Measurements from ENCODE around the gene ABHD12.

ABHD12 gene

GRCh38 chr20:25254986-25255680, 135.5 kb downstream of the ABHD12 start:
- DNase-seq, result no peak

- no peak for DNase-seq
These were observed 136.1 kb downstream of the ABHD12 start for GRCh38 chr20:25254571-25254970.

DNA sequence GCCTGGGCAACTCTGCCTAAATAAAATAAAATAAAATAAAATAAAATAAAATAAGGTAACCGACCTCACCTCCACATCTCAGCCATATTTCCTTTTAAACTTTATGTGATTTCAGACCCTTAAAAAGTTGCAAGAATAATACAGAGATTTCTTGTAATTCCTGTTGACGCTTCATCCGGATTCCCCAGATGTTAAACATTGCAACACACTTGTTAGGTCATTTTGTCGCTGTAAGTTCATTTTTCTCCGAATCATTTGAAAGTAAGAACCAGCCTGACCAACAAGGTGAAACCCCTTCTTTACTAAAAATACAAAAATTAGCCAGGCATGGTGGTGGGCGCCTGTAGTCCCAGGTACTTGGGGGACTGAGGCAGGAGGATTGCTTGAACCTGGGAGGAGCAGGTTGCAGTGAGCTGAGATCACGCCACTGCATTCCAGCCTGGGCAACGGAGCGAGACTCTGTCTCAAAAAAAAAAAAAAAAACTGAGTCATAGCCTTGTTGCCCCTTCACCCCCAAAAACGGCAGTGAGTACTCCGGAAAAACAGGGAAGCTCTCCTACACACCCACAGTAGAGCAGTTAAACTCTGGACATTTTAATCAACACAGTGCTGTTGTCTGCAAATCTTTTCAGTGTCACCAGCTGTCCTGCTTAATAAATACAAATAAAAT, 136.9 kb downstream of the ABHD12 start:
- DNase-seq, result no peak

DNA sequence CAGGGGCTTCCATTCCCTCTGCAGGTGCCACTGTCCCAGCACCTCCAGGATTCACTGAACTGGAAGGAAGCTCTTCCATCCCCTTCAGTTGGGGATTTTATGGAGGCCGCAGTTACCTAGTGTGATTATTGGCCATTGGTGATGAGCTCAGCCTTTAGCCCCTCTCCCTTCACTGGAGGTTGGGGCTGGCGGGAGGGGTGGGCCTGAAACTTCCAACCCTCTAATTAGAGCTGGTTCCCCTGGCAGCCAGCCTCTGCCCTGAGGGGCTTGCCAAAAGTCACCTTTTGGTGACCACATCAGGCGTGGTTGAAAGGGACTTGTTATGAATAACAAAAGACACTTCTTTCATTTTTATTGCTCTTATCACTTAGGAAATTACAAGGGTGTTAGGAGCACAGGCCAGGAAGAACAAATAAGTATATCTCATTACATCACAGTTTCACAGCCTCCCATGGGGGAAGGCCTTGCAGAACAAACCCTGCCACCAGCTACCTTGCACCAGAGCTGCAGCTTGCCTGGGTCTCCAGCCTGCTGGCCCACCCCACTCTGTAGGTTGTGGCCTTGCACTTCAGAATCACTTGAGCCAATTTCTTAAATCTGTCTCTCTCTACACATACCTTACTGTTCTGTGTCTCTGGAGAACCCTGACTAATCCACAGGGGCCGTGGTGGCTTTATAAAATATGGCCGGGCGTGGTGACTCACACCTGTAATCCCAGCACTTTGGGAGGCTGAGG, 137.8 kb downstream of the ABHD12 start:
- no peak for DNase-seq

DNA sequence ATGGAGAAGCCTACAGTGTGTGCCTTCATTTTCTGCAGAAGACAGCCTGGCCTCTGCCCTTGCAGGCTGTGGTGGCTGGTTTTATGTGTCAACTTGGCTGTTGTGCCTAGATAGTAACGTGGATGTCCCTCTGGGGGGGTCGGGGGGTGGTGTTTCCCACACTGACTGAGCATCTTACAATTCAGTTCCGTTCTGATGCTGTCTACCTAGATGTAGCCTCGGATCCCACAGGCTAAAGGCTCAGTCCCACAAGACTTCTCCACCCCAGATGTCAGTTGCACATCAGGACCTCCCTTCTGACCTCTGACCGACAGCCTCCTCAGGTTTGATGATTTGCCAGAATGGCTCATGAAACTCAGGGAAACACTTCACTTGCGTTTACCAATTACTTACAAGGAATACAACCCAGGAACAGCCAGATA, 138.4 kb downstream of the ABHD12 start:
- DNase-seq, result no peak

DNA sequence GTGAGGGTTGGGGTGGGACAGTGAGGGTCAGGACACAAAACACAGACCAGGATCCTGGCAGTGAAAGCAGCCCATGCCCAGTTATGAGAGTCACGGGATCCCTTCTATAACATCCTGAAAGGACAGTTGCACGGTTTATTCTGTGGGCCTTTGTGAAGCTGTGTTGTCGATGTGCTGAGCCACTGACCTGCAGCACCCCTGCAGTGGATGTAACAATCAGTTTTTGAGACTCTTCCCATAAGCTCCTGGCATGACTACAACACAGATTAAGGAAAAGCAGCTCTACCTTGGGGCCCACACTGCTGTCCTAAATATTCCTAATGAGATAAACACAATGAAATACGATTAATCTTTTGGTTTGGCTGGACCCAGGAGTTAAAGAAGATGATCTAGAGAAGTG, 139.1 kb downstream of the ABHD12 start:
- no peak for DNase-seq

DNA sequence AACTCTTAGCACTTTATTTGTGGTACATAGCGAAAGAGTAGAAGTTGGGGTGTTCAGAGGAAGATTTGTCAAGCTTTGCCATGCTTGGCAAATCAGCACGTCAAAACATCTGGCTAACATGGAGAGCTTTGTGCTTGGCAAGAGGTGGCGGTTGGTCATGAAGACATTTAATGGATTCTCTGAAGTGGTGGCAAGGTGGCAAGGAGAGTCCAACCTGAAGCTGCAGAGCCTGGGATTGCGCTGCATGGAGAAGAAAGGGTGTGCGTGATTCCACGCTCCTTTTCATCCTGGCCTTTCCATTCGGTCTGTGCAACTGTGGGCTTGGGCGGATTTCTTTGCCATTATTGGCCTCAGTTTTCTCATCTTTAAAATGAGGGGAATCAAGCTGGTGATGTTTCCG, 139.6 kb downstream of the ABHD12 start:
- DNase-seq, result no peak

DNA sequence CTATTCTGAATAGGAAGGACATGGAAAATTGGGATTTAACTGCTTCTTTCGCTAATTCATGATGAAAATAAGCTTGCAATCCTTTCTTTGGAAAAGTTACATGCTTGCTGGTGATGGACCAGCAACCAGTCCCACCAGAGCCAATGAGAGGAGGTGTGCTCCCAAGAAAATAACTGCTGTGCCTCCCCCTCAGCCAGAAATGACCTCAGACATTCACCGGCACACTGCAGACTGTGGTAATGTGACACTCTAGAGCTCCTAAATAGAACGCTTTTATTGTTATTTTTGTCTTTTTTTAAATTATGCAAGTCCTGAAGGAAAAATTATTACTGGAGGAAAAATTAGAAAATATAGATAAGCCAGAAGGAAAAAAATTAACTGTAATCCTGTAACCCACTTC, 140.1 kb downstream of the ABHD12 start:
- no peak for DNase-seq

Measured in T-helper 2 cell (primary cell).